Measurements from ENCODE around the gene RIPOR2. TPM values are rescaled to one million over a fixed set of nuclear protein-coding genes. Genes with fewer than 3 reads are reported as not detected.
"Not testable (repeated sequence)": the region's sequence is repeated elsewhere in the genome, so short reads cannot be mapped to it uniquely, and the experiment has no call there.

The RIPOR2 gene
- polyA plus RNA-seq, 4 donors: 1.0 to 3.1 (median 1.7) TPM

- FAIRE-seq; H3K36me3 ChIP-seq (ENCODE audit: control insufficient read depth in 3 of 3, insufficient read depth in 2 of 3, low read depth in 1 of 3, low read length in 3 of 3); H3K27me3 ChIP-seq (ENCODE audit: control insufficient read depth in 3 of 3, insufficient read depth in 3 of 3, low read length in 3 of 3); H3K4me1 ChIP-seq (ENCODE audit: control insufficient read depth in 3 of 3, insufficient read depth in 2 of 3, low read depth in 1 of 3, low read length in 2 of 3); H3K27ac ChIP-seq (ENCODE audit: low read depth in 1 of 3, low read length in 2 of 3); H3K4me3 ChIP-seq (ENCODE audit: low read depth in 1 of 3, low read length in 3 of 3); DNase-seq: not testable (repeated sequence)
- H3K9me3 ChIP-seq (ENCODE audit: control insufficient read depth in 2 of 2, insufficient read depth in 1 of 2, low read depth in 1 of 2, low read length in 1 of 2): peaks cover 0 to 11% of the 10 kb centered on the region in 2 donors
- WGBS, 3 donors: 72 to 89% (median 81%) methylated on average over 4 of the region's 4 CpGs
Measured at GRCh38 chr6:24877747-24878146, 58.0 kb downstream of the RIPOR2 start.

DNA sequence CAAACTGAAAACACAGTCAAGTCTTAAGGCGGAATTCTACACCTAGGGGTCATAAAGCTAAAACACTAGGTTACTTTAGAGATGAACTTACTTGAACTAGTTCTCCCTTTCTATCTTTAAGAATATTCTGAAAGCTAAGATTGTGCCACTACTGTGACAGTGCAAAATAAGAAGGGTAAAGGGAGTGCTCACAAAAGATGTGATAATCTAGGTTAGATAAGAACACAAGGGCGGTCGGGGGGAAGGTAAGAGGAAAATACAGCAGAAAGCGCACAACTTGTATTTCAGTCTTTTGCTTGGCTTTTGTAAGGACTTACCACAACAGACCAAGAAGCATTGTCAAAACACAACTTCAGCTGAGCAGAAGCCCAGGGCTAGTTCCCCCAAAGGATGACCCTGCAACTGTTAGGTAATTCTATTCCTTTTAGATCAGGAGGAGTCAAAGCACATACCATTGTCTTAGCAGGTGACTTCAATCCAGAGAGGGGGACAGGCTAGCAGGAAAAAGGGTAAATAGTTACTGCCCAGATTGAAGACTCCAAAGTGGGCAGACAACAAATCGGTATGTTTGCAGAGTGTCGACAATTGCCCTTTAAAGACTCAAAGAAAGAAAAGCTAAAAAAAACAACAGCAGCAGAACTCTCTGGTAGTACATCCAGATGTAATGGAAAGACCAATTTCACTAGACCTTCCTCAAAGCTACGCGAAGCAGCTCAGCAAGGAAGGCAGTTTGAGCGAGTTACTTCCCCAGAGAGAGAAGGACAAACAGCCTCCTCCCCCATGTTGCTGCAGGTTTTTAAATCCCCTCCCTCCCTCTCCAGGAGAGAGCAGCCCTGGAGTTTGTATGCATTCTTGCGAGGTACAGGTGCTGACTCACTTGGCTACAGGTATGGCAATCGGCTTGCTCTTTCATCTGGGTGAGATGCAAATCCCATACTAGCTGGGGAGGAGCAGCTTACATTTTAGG, 59.0 kb downstream of the RIPOR2 start:
- no peak for DNase-seq
- H3K36me3 ChIP-seq (ENCODE audit: control insufficient read depth in 3 of 3, insufficient read depth in 2 of 3, low read depth in 1 of 3, low read length in 3 of 3): peaks cover 0 to 2% (median 0%) of the 10 kb centered on the region in 3 donors
- 75 to 83% (median 81%) methylated on average over 11 of the region's 11 CpGs for WGBS, 3 donors

GRCh38 chr6:24875534-24875901, 60.2 kb downstream of the RIPOR2 start:
- Histone ChIP-seq H3K4me1 (ENCODE audit: control insufficient read depth in 3 of 3, insufficient read depth in 2 of 3, low read depth in 1 of 3, low read length in 2 of 3) (peaks cover 0 to 6% (median 0%) of the 10 kb centered on the region in 3 donors), H3K9me3 (ENCODE audit: control insufficient read depth in 2 of 2, insufficient read depth in 1 of 2, low read depth in 1 of 2, low read length in 1 of 2) (peaks cover 0 to 11% of the 10 kb centered on the region in 2 donors), H3K27ac (ENCODE audit: low read depth in 1 of 3, low read length in 2 of 3) (no peak overlapping the region), H3K27me3 (ENCODE audit: control insufficient read depth in 3 of 3, insufficient read depth in 3 of 3, low read length in 3 of 3) (no peaks in the 10 kb centered on the region), H3K4me3 (ENCODE audit: low read depth in 1 of 3, low read length in 3 of 3) (no peak overlapping the region), H3K36me3 (ENCODE audit: control insufficient read depth in 3 of 3, insufficient read depth in 2 of 3, low read depth in 1 of 3, low read length in 3 of 3) (peaks cover 0 to 2% (median 0%) of the 10 kb centered on the region in 3 donors)
- FAIRE-seq: no peak
- WGBS, 3 donors: 75 to 86% (median 78%) methylated on average over 9 of the region's 9 CpGs
- no peak for DNase-seq

More for the DNA sequence above, 59.0 kb downstream of the RIPOR2 start:
- no peak for FAIRE-seq
- Histone ChIP-seq H3K4me1 (ENCODE audit: control insufficient read depth in 3 of 3, insufficient read depth in 2 of 3, low read depth in 1 of 3, low read length in 2 of 3) (peaks cover 0 to 6% (median 0%) of the 10 kb centered on the region in 3 donors), H3K4me3 (ENCODE audit: low read depth in 1 of 3, low read length in 3 of 3) (no peak overlapping the region), H3K9me3 (ENCODE audit: control insufficient read depth in 2 of 2, insufficient read depth in 1 of 2, low read depth in 1 of 2, low read length in 1 of 2) (peaks cover 0 to 11% of the 10 kb centered on the region in 2 donors), H3K27ac (ENCODE audit: low read depth in 1 of 3, low read length in 2 of 3) (no peak overlapping the region), H3K27me3 (ENCODE audit: control insufficient read depth in 3 of 3, insufficient read depth in 3 of 3, low read length in 3 of 3) (no peaks in the 10 kb centered on the region)

DNA sequence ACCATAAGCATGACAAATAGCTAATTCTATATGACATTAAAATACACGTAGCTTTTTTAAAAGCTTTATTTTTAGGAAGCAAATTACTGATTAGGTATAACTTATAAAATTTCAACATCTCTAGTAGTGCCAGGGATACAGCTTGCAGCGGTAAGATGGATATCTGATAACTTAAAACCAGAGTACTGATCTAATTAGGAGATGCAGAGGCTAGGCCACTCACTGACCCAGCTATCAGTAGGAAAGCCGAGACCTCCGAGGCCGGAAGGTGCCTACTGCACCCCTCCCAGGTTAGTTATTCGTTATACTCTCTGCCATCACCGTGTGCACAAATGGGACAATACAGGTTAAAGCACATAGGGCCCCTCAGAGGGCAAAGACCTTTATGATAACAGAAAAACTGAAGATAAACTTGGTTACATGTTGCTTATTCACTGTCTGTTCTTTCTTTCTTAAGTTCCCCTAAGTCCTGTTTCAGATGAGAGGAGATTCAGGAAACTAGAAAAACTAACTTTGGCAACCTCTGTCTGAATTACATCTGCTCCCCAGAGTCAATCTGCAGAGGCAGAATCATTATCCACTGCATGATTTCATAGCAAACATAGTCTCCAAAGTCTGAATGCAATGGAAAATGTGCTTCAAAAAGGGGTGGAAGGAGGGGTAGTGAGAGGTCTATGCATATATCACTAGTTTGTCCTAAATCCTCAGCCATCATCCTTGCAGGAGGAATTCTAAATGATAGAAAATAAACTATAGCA, 60.8 kb downstream of the RIPOR2 start:
- FAIRE-seq: no peak
- DNase-seq: peak in 1 of 2 donors; percentile 43
- 27 to 68% (median 62%) methylated on average over 7 of the region's 7 CpGs for WGBS, 3 donors
- no peak overlapping the region for H3K27ac ChIP-seq (ENCODE audit: low read depth in 1 of 3, low read length in 2 of 3)
- H3K4me3 ChIP-seq (ENCODE audit: low read depth in 1 of 3, low read length in 3 of 3): no peak overlapping the region
- no peaks in the 10 kb centered on the region for H3K27me3 ChIP-seq (ENCODE audit: control insufficient read depth in 3 of 3, insufficient read depth in 3 of 3, low read length in 3 of 3)
- peaks cover 0 to 11% of the 10 kb centered on the region in 2 donors for H3K9me3 ChIP-seq (ENCODE audit: control insufficient read depth in 2 of 2, insufficient read depth in 1 of 2, low read depth in 1 of 2, low read length in 1 of 2)
- H3K4me1 ChIP-seq (ENCODE audit: control insufficient read depth in 3 of 3, insufficient read depth in 2 of 3, low read depth in 1 of 3, low read length in 2 of 3): peaks cover 0 to 6% (median 0%) of the 10 kb centered on the region in 3 donors
- H3K36me3 ChIP-seq (ENCODE audit: control insufficient read depth in 3 of 3, insufficient read depth in 2 of 3, low read depth in 1 of 3, low read length in 3 of 3): peaks cover 0 to 2% (median 0%) of the 10 kb centered on the region in 3 donors

- Histone ChIP-seq H3K9me3 (ENCODE audit: control insufficient read depth in 2 of 2, insufficient read depth in 1 of 2, low read depth in 1 of 2, low read length in 1 of 2) (peaks cover 0 to 11% of the 10 kb centered on the region in 2 donors), H3K4me1 (ENCODE audit: control insufficient read depth in 3 of 3, insufficient read depth in 2 of 3, low read depth in 1 of 3, low read length in 2 of 3) (peaks cover 0 to 6% (median 0%) of the 10 kb centered on the region in 3 donors), H3K27ac (ENCODE audit: low read depth in 1 of 3, low read length in 2 of 3) (no peak overlapping the region), H3K27me3 (ENCODE audit: control insufficient read depth in 3 of 3, insufficient read depth in 3 of 3, low read length in 3 of 3) (no peaks in the 10 kb centered on the region), H3K36me3 (ENCODE audit: control insufficient read depth in 3 of 3, insufficient read depth in 2 of 3, low read depth in 1 of 3, low read length in 3 of 3) (peaks cover 0 to 2% (median 0%) of the 10 kb centered on the region in 3 donors), H3K4me3 (ENCODE audit: low read depth in 1 of 3, low read length in 3 of 3) (no peak overlapping the region)
- no peak for FAIRE-seq
- DNase-seq: no peak
- WGBS, 3 donors: 81 to 97% (median 88%) methylated on average over 1 of the region's 1 CpG
Measured at GRCh38 chr6:24874128-24874527, 61.6 kb downstream of the RIPOR2 start.

- WGBS, 3 donors: 42 to 74% (median 48%) methylated on average over 4 of the region's 4 CpGs
- FAIRE-seq: no peak
Measured at GRCh38 chr6:24872779-24873178, 63.0 kb downstream of the RIPOR2 start.

GRCh38 chr6:24868765-24869164, 67.0 kb downstream of the RIPOR2 start:
- DNase-seq (no peak), FAIRE-seq (no peak)
- no peaks in the 10 kb centered on the region for H3K9me3 ChIP-seq (ENCODE audit: control insufficient read depth in 2 of 2, insufficient read depth in 1 of 2, low read depth in 1 of 2, low read length in 1 of 2)
- WGBS, 3 donors: 95 to 98% (median 97%) methylated on average over 4 of the region's 4 CpGs
- peaks cover 0 to 2% (median 0%) of the 10 kb centered on the region in 3 donors for H3K36me3 ChIP-seq (ENCODE audit: control insufficient read depth in 3 of 3, insufficient read depth in 2 of 3, low read depth in 1 of 3, low read length in 3 of 3)
- no peak overlapping the region for H3K27ac ChIP-seq (ENCODE audit: low read depth in 1 of 3, low read length in 2 of 3)
- no peak overlapping the region for H3K4me3 ChIP-seq (ENCODE audit: low read depth in 1 of 3, low read length in 3 of 3)
- H3K27me3 ChIP-seq (ENCODE audit: control insufficient read depth in 3 of 3, insufficient read depth in 3 of 3, low read length in 3 of 3): no peaks in the 10 kb centered on the region
- H3K4me1 ChIP-seq (ENCODE audit: control insufficient read depth in 3 of 3, insufficient read depth in 2 of 3, low read depth in 1 of 3, low read length in 2 of 3): no peaks in the 10 kb centered on the region

More at GRCh38 chr6:24872779-24873178, 63.0 kb downstream of the RIPOR2 start:
- Histone ChIP-seq H3K36me3 (ENCODE audit: control insufficient read depth in 3 of 3, insufficient read depth in 2 of 3, low read depth in 1 of 3, low read length in 3 of 3) (peaks cover 0 to 2% (median 0%) of the 10 kb centered on the region in 3 donors), H3K27me3 (ENCODE audit: control insufficient read depth in 3 of 3, insufficient read depth in 3 of 3, low read length in 3 of 3) (no peaks in the 10 kb centered on the region), H3K4me3 (ENCODE audit: low read depth in 1 of 3, low read length in 3 of 3) (no peak overlapping the region), H3K27ac (ENCODE audit: low read depth in 1 of 3, low read length in 2 of 3) (no peak overlapping the region), H3K9me3 (ENCODE audit: control insufficient read depth in 2 of 2, insufficient read depth in 1 of 2, low read depth in 1 of 2, low read length in 1 of 2) (peaks cover 0 to 11% of the 10 kb centered on the region in 2 donors), H3K4me1 (ENCODE audit: control insufficient read depth in 3 of 3, insufficient read depth in 2 of 3, low read depth in 1 of 3, low read length in 2 of 3) (peaks cover 0 to 6% (median 0%) of the 10 kb centered on the region in 3 donors)
- no peak for DNase-seq

- DNase-seq (no peak), FAIRE-seq (no peak)
- H3K4me1 ChIP-seq (ENCODE audit: control insufficient read depth in 3 of 3, insufficient read depth in 2 of 3, low read depth in 1 of 3, low read length in 2 of 3): no peaks in the 10 kb centered on the region
- WGBS, 3 donors: 88 to 96% (median 92%) methylated on average over 3 of the region's 3 CpGs
- H3K4me3 ChIP-seq (ENCODE audit: low read depth in 1 of 3, low read length in 3 of 3): no peak overlapping the region
- H3K9me3 ChIP-seq (ENCODE audit: control insufficient read depth in 2 of 2, insufficient read depth in 1 of 2, low read depth in 1 of 2, low read length in 1 of 2): no peaks in the 10 kb centered on the region
- no peak overlapping the region for H3K27ac ChIP-seq (ENCODE audit: low read depth in 1 of 3, low read length in 2 of 3)
- H3K36me3 ChIP-seq (ENCODE audit: control insufficient read depth in 3 of 3, insufficient read depth in 2 of 3, low read depth in 1 of 3, low read length in 3 of 3): no peaks in the 10 kb centered on the region
- H3K27me3 ChIP-seq (ENCODE audit: control insufficient read depth in 3 of 3, insufficient read depth in 3 of 3, low read length in 3 of 3): no peaks in the 10 kb centered on the region
Measured at GRCh38 chr6:24867104-24867703, 68.6 kb downstream of the RIPOR2 start.
